ENCODE results near the gene XRN1.

DNA sequence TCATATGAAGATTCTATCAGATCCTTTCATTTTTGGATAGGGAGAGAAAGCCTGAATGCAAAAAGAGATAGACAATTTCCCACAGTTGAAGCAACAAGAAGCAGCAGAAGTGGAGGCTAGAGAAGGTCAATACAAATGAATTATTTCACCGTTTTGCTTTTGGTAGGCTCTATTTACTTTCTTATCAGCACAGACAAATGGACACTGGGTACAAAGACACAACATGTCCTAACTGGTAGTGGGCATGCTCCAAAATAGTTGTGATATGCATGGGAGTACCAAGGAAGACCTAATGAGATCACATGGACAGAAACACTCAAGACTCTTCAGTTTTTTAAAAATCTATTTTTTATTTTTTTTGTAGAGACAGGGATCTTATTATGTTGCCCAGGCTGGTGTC is 99.4 kb downstream of the XRN1 start:
- TF ChIP-seq, protein P1, sequence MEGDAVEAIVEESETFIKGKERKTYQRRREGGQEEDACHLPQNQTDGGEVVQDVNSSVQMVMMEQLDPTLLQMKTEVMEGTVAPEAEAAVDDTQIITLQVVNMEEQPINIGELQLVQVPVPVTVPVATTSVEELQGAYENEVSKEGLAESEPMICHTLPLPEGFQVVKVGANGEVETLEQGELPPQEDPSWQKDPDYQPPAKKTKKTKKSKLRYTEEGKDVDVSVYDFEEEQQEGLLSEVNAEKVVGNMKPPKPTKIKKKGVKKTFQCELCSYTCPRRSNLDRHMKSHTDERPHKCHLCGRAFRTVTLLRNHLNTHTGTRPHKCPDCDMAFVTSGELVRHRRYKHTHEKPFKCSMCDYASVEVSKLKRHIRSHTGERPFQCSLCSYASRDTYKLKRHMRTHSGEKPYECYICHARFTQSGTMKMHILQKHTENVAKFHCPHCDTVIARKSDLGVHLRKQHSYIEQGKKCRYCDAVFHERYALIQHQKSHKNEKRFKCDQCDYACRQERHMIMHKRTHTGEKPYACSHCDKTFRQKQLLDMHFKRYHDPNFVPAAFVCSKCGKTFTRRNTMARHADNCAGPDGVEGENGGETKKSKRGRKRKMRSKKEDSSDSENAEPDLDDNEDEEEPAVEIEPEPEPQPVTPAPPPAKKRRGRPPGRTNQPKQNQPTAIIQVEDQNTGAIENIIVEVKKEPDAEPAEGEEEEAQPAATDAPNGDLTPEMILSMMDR (IDR thresholded peaks at IDR 0.05): no peak
- TF ChIP-seq POLR2AphosphoS5 (IDR thresholded peaks at IDR 0.05): no peak

Measured in prostate gland (tissue), 2 donors.